Naive thymus-derived CD4-positive, alpha-beta T cell (primary cell): Measurements from ENCODE around the gene CREG1. TPM values are rescaled to one million over a fixed set of nuclear protein-coding genes. Genes with fewer than 3 reads are reported as not detected.
"Not testable (repeated sequence)": the region's sequence is repeated elsewhere in the genome, so short reads cannot be mapped to it uniquely, and the experiment has no call there.

ENCODE experiments used
- ATAC-seq: fragments of 150-1000 bp; cut with Tn5 transposase; 2 replicates; pipeline ENCODE4 v1.10.0; 2021; ENCODE audit warnings: mild to moderate bottlenecking, moderate library complexity
- CTCF ChIA-PET: fragments of 350-600 bp; sonication (Branson Sonifier 250); formaldehyde crosslinking; loops from one replicate; lab custom pipeline; 2021; ENCODE audit warnings: antibody characterized with exemption; lab: Charles Lee
- POLR2A ChIA-PET: fragments of 350-600 bp; sonication (Branson Sonifier 250); formaldehyde crosslinking; loops from one replicate; lab custom pipeline; 2021; ENCODE audit warnings: antibody characterized with exemption, inconsistent platforms; lab: Charles Lee
- DNase-seq, 9 donors: peaks; one replicate each; pipeline versions ENCODE4 v3.0.0 to v3.0.0-alpha.2; 2020 to 2022; ENCODE audit warnings: mixed read lengths in 1 of 9
- H3K27ac ChIP-seq: one replicate; pipeline ENCODE4 v1.7.0; 2013; ENCODE audit warnings: mild to moderate bottlenecking, low read depth, low read length, moderate library complexity
- H3K27me3 ChIP-seq, 2 donors: one replicate each; pipeline ENCODE4 v1.7.0; 2013; ENCODE audit warnings: low read length in 2 of 2, mild to moderate bottlenecking in 2 of 2, moderate library complexity in 2 of 2; ENCODE audit not compliant: control insufficient read depth in 2 of 2, insufficient read depth in 2 of 2
- H3K36me3 ChIP-seq, 3 experiments: 1 replicate in 2 of 3; 2 replicates in 1 of 3; pipeline ENCODE4 v1.7.0; 2013; ENCODE audit warnings: low read length in 3 of 3, mild to moderate bottlenecking in 3 of 3, moderate library complexity in 1 of 3; ENCODE audit not compliant: insufficient read depth in 3 of 3, control insufficient read depth in 2 of 3
- H3K4me1 ChIP-seq, 2 donors: one replicate each; pipeline ENCODE4 v1.7.0; 2013; ENCODE audit warnings: low read length in 2 of 2, mild to moderate bottlenecking in 2 of 2, moderate library complexity in 1 of 2; ENCODE audit not compliant: control insufficient read depth in 2 of 2, insufficient read depth in 2 of 2
- H3K4me3 ChIP-seq: 2 replicates; pipeline ENCODE4 v1.7.0; 2013; ENCODE audit warnings: mild to moderate bottlenecking, low read length
- H3K9me3 ChIP-seq, 3 experiments: 1 replicate in 2 of 3; 2 replicates in 1 of 3; pipeline ENCODE4 v1.7.0; 2013; ENCODE audit warnings: low read length in 3 of 3; ENCODE audit not compliant: control insufficient read depth in 2 of 3
- H3K27ac Mint-ChIP-seq, 9 donors: one replicate each; pipeline ENCODE4 v1.8.0; 2020 to 2022; ENCODE audit warnings: mixed read lengths in 9 of 9, mild to moderate bottlenecking in 8 of 9, moderate library complexity in 5 of 9, inconsistent platforms in 2 of 9
- H3K27me3 Mint-ChIP-seq, 5 donors: one replicate each; pipeline ENCODE4 v1.8.0; 2021 to 2022; ENCODE audit warnings: mixed read lengths in 5 of 5, mild to moderate bottlenecking in 1 of 5
- H3K36me3 Mint-ChIP-seq, 5 donors: one replicate each; pipeline ENCODE4 v1.8.0; 2020 to 2022; ENCODE audit warnings: mixed read lengths in 5 of 5, mild to moderate bottlenecking in 3 of 5, inconsistent platforms in 1 of 5
- H3K4me1 Mint-ChIP-seq, 7 donors: one replicate each; pipeline ENCODE4 v1.8.0; 2020 to 2022; ENCODE audit warnings: mixed read lengths in 7 of 7, mild to moderate bottlenecking in 3 of 7, inconsistent platforms in 1 of 7
- H3K4me3 Mint-ChIP-seq, 10 donors: one replicate each; pipeline ENCODE4 v1.8.0; 2020 to 2022; ENCODE audit warnings: mild to moderate bottlenecking in 10 of 10, mixed read lengths in 10 of 10, moderate library complexity in 6 of 10, inconsistent platforms in 2 of 10
- H3K9me3 Mint-ChIP-seq, 11 donors: one replicate each; pipeline ENCODE4 v1.8.0; 2020 to 2022; ENCODE audit warnings: mixed read lengths in 11 of 11, mild to moderate bottlenecking in 4 of 11, inconsistent platforms in 1 of 11, moderate library complexity in 1 of 11
- intact Hi-C, 2 donors: fragments of 100-400 bp; cut with micrococcal nuclease; formaldehyde crosslinking; loops; one replicate each; pipeline ENCODE4 v1.15.1; 2023
- polyA plus RNA-seq, 2 donors: library from polyadenylated mRNA; unstranded; fragments of 300-500 nt; fragmentation: Illumina TruSeq; gene quantifications; one replicate each; pipeline ENCODE4 v1.2.3, GENCODE V29; 2021
- total RNA-seq, 6 experiments: library from RNA in 5 of 6; stranded (reverse) in 5 of 6; gene quantifications; 1 replicate in 5 of 6; 2 replicates in 1 of 6; pipeline ENCODE4 v1.2.3 and lab custom pipeline; 2021 to 2026

The CREG1 gene
- total and polyA plus RNA-seq, 7 experiments from 2014 or later = 10.6 to 40.6 (median 23.4) TPM

DNA sequence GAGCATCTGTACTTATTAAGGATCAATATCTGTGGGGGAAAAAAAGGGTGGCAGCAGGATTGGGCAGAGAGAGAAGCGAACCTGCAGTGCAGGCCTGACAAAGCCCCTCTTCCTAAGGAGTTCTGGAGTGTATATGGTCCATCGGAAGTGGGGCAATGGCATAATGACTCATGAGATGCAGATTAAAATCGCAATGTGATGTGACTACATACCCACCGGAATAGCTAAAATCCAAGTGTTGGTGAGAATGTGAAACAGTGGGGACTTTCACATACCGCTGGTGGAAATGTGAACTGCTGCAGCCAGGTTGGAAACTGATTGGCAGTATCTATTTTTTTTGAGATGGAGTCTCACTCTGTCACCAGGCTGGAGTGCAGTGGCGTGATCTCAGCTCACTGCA lies 8.2 kb upstream of the CREG1 start:
- Mint-ChIP-seq H3K9me3 (peaks cover 0 to 2% (median 0%) of the 10 kb centered on the region in 11 donors), H3K36me3 (no peaks in the 10 kb centered on the region), H3K27ac (no peak overlapping the region), H3K4me3 (no peak overlapping the region), H3K27me3 (peaks cover 0 to 5% (median 0%) of the 10 kb centered on the region in 5 donors), H3K4me1 (peaks cover 0 to 7% (median 0%) of the 10 kb centered on the region in 7 donors)
- no peaks in the 10 kb centered on the region for H3K4me1 ChIP-seq
- no peaks in the 10 kb centered on the region for H3K9me3 ChIP-seq
- no peaks in the 10 kb centered on the region for H3K36me3 ChIP-seq
- no peak for DNase-seq
- no peak overlapping the region for H3K4me3 ChIP-seq
- ATAC-seq = no peak
- ChIA-PET CTCF (interaction anchor here (1.2 kb wide), 1 partner anchor 294 kb away, joined by 4 read pairs; no protein-coding TSS in a partner anchor), POLR2A (no interaction called here)
- intact Hi-C loops = no loop called here
- H3K27me3 ChIP-seq = no peaks in the 10 kb centered on the region
- H3K27ac ChIP-seq = no peak overlapping the region

- Histone ChIP-seq H3K27me3 (no peaks in the 10 kb centered on the region), H3K4me3 (no peak overlapping the region), H3K4me1 (peaks cover 19% of the 10 kb centered on the region in 2 donors), H3K27ac (no peak overlapping the region), H3K9me3 (no peaks in the 10 kb centered on the region), H3K36me3 (peaks cover 0 to 3% (median 0%) of the 10 kb centered on the region in 3 experiments)
- intact Hi-C loops = loop anchor here (1.0 to 10.0 kb wide), 11 partner anchors 14 to 581 kb away; partner anchors contain the start of genes ILDR2 (in 1 of the 2) and POU2F1 (in 1 of the 2)
- CTCF ChIA-PET = interaction anchor here (0.6 to 3.4 kb wide), 10 partner anchors 38 to 1552 kb away, joined by 3 to 15 read pairs (median 4); partner anchors contain the start of genes CD247 and POU2F1
- Mint-ChIP-seq H3K36me3 (no peaks in the 10 kb centered on the region), H3K27me3 (peaks cover 0 to 6% (median 0%) of the 10 kb centered on the region in 5 donors), H3K4me1 (peaks cover 19 to 40% (median 28%) of the 10 kb centered on the region in 7 donors), H3K4me3 (peak overlapping the region in 4 of 10 donors; percentile 30 to 39 (median 32)), H3K9me3 (peaks cover 0 to 3% (median 0%) of the 10 kb centered on the region in 11 donors), H3K27ac (no peak overlapping the region)
- DNase-seq = peak; percentile 40 to 75 (median 69)
- ATAC-seq = peak; percentile 38
- POLR2A ChIA-PET = interaction anchor here (0.7 to 1.3 kb wide), 3 partner anchors 35 to 334 kb away, joined by 3 to 6 read pairs (median 5); no protein-coding TSS in a partner anchor
These were observed 2.6 kb upstream of the CREG1 start for GRCh38 chr1:167555971-167556714.

DNA sequence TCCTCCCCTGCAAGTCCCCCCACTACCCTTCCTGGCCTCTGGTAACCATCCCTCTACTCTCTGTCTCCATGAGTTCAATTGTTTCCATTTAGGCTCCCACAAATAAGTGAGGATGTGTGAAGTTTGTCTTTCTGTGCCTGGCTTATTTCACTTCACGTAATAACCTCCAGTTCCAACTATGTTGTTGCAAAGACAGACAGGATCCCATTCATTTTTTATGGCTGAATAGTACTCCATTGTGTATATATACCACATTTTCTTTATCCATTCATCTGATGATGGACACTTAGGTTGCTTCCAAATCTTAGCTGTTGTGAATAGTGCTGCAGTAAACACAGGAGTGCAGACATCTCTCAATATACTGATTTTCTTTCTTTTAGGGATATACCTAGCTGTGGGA lies 1.5 kb upstream of the CREG1 start:
- intact Hi-C loops = loop anchor here (2.0 to 10.0 kb wide), 3 partner anchors 14 to 580 kb away; partner anchors contain the start of gene ILDR2 (in 1 of the 2)
- H3K27ac Mint-ChIP-seq = peak overlapping the region in 2 of 9 donors; percentile 8 to 76
- not testable (repeated sequence) for H3K4me3 ChIP-seq, H3K27me3 ChIP-seq, ATAC-seq, H3K36me3 ChIP-seq, H3K27me3 Mint-ChIP-seq, DNase-seq, H3K27ac ChIP-seq, H3K36me3 Mint-ChIP-seq, H3K9me3 ChIP-seq, H3K9me3 Mint-ChIP-seq
- peaks cover 19% of the 10 kb centered on the region in 2 donors for H3K4me1 ChIP-seq
- POLR2A ChIA-PET = interaction anchor here (0.8 kb wide), 1 partner anchor 46 kb away, joined by 3 read pairs; no protein-coding TSS in a partner anchor
- peak overlapping the region in 7 of 10 donors; percentile 20 to 60 (median 36) for H3K4me3 Mint-ChIP-seq
- peaks cover 29 to 51% (median 39%) of the 10 kb centered on the region in 7 donors for H3K4me1 Mint-ChIP-seq
- CTCF ChIA-PET = interaction anchor here (0.7 to 3.4 kb wide), 7 partner anchors 14 to 291 kb away, joined by 3 to 15 read pairs (median 5); partner anchors contain the start of gene CD247

DNA sequence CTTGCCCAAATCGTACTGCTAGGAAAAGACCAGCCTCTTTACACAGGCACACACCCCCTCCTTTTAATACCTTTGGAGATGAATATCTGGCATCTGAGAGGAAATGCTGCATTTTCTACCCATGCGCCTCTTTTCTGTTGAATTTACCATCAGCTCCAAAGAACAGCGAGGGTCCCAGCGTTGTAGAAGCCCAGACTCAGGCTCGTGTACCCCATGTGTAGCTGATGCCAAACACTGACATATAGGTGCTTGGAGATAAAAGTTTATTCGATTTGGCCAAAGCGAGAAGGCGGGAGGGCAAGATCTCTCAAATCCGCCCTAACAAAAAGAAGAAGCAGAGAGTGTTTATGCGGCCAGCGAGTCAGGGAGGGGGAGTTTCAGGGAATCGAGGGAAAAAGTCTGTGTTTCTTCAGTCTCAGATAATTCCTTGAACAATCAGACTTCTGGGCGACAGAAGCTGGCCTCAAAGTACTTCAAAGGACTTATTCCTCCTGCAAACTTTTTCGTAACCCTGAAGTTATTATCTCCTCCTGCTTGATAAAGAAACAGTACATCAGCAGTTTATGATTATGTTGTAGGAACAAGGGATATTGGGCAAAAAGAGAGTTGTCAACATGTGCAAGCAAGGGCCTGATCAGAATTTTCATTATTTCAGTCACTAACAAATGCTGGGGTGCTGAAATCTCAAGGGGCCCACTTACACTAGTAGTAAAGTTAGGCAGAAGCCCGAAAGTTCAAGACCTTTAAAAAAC lies 642 bp upstream of the CREG1 start:
- no peaks in the 10 kb centered on the region for H3K36me3 Mint-ChIP-seq
- H3K9me3 ChIP-seq = no peaks in the 10 kb centered on the region
- ATAC-seq (peak; percentile 23), DNase-seq (no peak)
- H3K9me3 Mint-ChIP-seq = peaks cover 0 to 2% (median 0%) of the 10 kb centered on the region in 11 donors
- CTCF ChIA-PET = interaction anchor here (0.9 to 2.7 kb wide), 11 partner anchors 10 to 334 kb away, joined by 3 to 12 read pairs (median 5); partner anchors contain the start of gene POU2F1
- H3K4me3 Mint-ChIP-seq = peak overlapping the region; percentile 85 to 97 (median 92)
- peak overlapping the region; percentile 71 for H3K4me3 ChIP-seq
- H3K36me3 ChIP-seq = peaks cover 0 to 3% (median 0%) of the 10 kb centered on the region in 3 experiments
- POLR2A ChIA-PET = interaction anchor here (0.5 to 2.4 kb wide), 24 partner anchors 9 to 1785 kb away, joined by 3 to 20 read pairs (median 3); partner anchors contain the start of genes CD247, POU2F1 and TMCO1
- no peaks in the 10 kb centered on the region for H3K27me3 ChIP-seq
- peaks cover 19% of the 10 kb centered on the region in 2 donors for H3K4me1 ChIP-seq
- peak overlapping the region in 8 of 9 donors; percentile 41 to 88 (median 78) for H3K27ac Mint-ChIP-seq
- peaks cover 30 to 52% (median 40%) of the 10 kb centered on the region in 7 donors for H3K4me1 Mint-ChIP-seq
- H3K27me3 Mint-ChIP-seq = peaks cover 0 to 4% (median 0%) of the 10 kb centered on the region in 5 donors
- H3K27ac ChIP-seq = peak overlapping the region; percentile 72
- intact Hi-C loops = loop anchor here (2.0 to 10.0 kb wide), 4 partner anchors 13 to 642 kb away; partner anchors contain the start of genes DCAF6 (in 1 of the 2), ILDR2 (in 1 of the 2) and MPC2 (in 1 of the 2)

GRCh38 chr1:167551362-167551761 lies 2.2 kb downstream of the CREG1 start:
- intact Hi-C loops = loop anchor here (5.0 to 10.0 kb wide), 3 partner anchors 386 to 639 kb away; partner anchors contain the start of genes DCAF6 (in 1 of the 2), ILDR2 (in 1 of the 2) and MPC2 (in 1 of the 2)
- ChIA-PET CTCF (interaction anchor here (1.3 to 1.6 kb wide), 2 partner anchors 11 to 17 kb away, joined by 5 read pairs; no protein-coding TSS in a partner anchor), POLR2A (no interaction called here)
- H3K27me3 Mint-ChIP-seq = peaks cover 0 to 2% (median 0%) of the 10 kb centered on the region in 5 donors
- no peak overlapping the region for H3K27ac ChIP-seq
- peaks cover 0 to 9% (median 6%) of the 10 kb centered on the region in 3 experiments for H3K36me3 ChIP-seq
- ATAC-seq = no peak
- no peak for DNase-seq
- H3K4me1 ChIP-seq = peaks cover 19% of the 10 kb centered on the region in 2 donors
- no peaks in the 10 kb centered on the region for H3K27me3 ChIP-seq
- peaks cover 0 to 10% (median 6%) of the 10 kb centered on the region in 5 donors for H3K36me3 Mint-ChIP-seq
- peak overlapping the region in 6 of 10 donors; percentile 9 to 82 (median 40) for H3K4me3 Mint-ChIP-seq
- H3K9me3 ChIP-seq = no peaks in the 10 kb centered on the region
- H3K4me1 Mint-ChIP-seq = peaks cover 35 to 59% (median 46%) of the 10 kb centered on the region in 7 donors
- no peak overlapping the region for H3K4me3 ChIP-seq
- H3K27ac Mint-ChIP-seq = no peak overlapping the region
- peaks cover 0 to 2% (median 0%) of the 10 kb centered on the region in 11 donors for H3K9me3 Mint-ChIP-seq
